Keratinocyte (primary cell): ENCODE measurements around the gene OTOGL. TPM values are rescaled to one million over a fixed set of nuclear protein-coding genes. Genes with fewer than 3 reads are reported as not detected.
A peak's percentile ranks its signal among the peaks of the same experiment; 100 is the strongest.

Source experiments
- DNase-seq: peaks from one replicate; pipeline ENCODE4 v3.0.0-alpha.2; 2011; ENCODE audit warnings: low read depth, missing footprints, low spot score
- FAIRE-seq: peaks from 2 replicates; lab custom pipeline; 2011; peaks lifted over from hg19 to GRCh38; lab: Jason Lieb, UNC
- H2AFZ ChIP-seq: 2 replicates; pipeline ENCODE4 v1.6.0; 2012; ENCODE audit warnings: low read length, control low read depth, inconsistent platforms; ENCODE audit not compliant: control insufficient read depth
- H3K27ac ChIP-seq: 2 replicates; pipeline ENCODE4 v1.5.1; 2011; ENCODE audit warnings: low read length; ENCODE audit not compliant: control insufficient read depth, insufficient read depth
- H3K27me3 ChIP-seq: 3 replicates; pipeline ENCODE4 v1.6.0; 2011; ENCODE audit warnings: low read length; ENCODE audit not compliant: control insufficient read depth, insufficient read depth; ENCODE audit errors: extremely low read depth
- H3K36me3 ChIP-seq, 2 experiments: 2 replicates in 1 of 2; 3 replicates in 1 of 2; pipeline ENCODE4 v1.5.1; 2011; ENCODE audit warnings: low read length in 2 of 2, mild to moderate bottlenecking in 1 of 2; ENCODE audit not compliant: control insufficient read depth in 2 of 2, insufficient read depth in 2 of 2; ENCODE audit errors: extremely low read depth in 1 of 2
- H3K4me1 ChIP-seq: 3 replicates; pipeline ENCODE4 v1.5.1; 2011; ENCODE audit warnings: low read length; ENCODE audit not compliant: control insufficient read depth, insufficient read depth; ENCODE audit errors: extremely low read depth
- H3K4me2 ChIP-seq: 3 replicates; pipeline ENCODE4 v1.6.0; 2011; ENCODE audit warnings: low read depth, low read length; ENCODE audit not compliant: control insufficient read depth, insufficient read depth; ENCODE audit errors: extremely low read depth
- H3K4me3 ChIP-seq, 3 experiments: fragments of 200-600 bp in 1 of 3; sonication (generic) in 1 of 3; 2 replicates in 2 of 3; 3 replicates in 1 of 3; pipeline ENCODE4 v1.5.1; 2011 to 2016; ENCODE audit warnings: low read length in 3 of 3, mild to moderate bottlenecking in 3 of 3, control low read depth in 2 of 3, inconsistent platforms in 1 of 3, low read depth in 1 of 3, mixed read lengths in 1 of 3, mixed run types in 1 of 3, moderate library complexity in 1 of 3; ENCODE audit not compliant: control insufficient read depth in 2 of 3, insufficient read depth in 2 of 3; ENCODE audit errors: extremely low read depth in 1 of 3
- H3K79me2 ChIP-seq: 2 replicates; pipeline ENCODE4 v1.6.0; 2012; ENCODE audit warnings: low read length; ENCODE audit not compliant: control insufficient read depth, insufficient read depth
- H3K9ac ChIP-seq: 3 replicates; pipeline ENCODE4 v1.6.0; 2011; ENCODE audit warnings: low read length; ENCODE audit not compliant: control insufficient read depth, insufficient read depth; ENCODE audit errors: extremely low read depth
- H3K9me1 ChIP-seq: 3 replicates; pipeline ENCODE4 v1.6.0; 2011; ENCODE audit warnings: low read length; ENCODE audit not compliant: control insufficient read depth, insufficient read depth; ENCODE audit errors: extremely low read depth
- H3K9me3 ChIP-seq: 2 replicates; pipeline ENCODE4 v1.5.1; 2012; ENCODE audit warnings: low read depth, low read length; ENCODE audit not compliant: control insufficient read depth
- H4K20me1 ChIP-seq: 3 replicates; pipeline ENCODE4 v1.6.0; 2011; ENCODE audit warnings: low read length; ENCODE audit not compliant: control insufficient read depth, insufficient read depth; ENCODE audit errors: extremely low read depth
- EZH2 ChIP-seq: IDR thresholded peaks from one replicate; pipeline ENCODE4 v1.6.1; 2012; ENCODE audit warnings: inconsistent platforms, mild to moderate bottlenecking, low read length, moderate library complexity
- dilution Hi-C: fragments of 300-500 bp; cut with MboI; formaldehyde crosslinking; loops from one replicate; pipeline ENCODE4 v1.7.0; 2020; ENCODE audit warnings: low sequenced_read_pairs; ENCODE audit not compliant: extremely low pct_ligation_motif_present
- polyA plus RNA-seq, 5 experiments: library from polyadenylated mRNA; depleted of rRNA in 3 of 5; stranded (reverse) in 3 of 5; stranded (forward) in 1 of 5; unstranded in 1 of 5; fragments of >200 nt; gene quantifications; 1 replicate in 1 of 5; 2 replicates in 3 of 5; 3 replicates in 1 of 5; pipeline versions ENCODE4 v1.2.1 to v1.2.3, GENCODE V29; 2011 to 2012; ENCODE audit warnings: missing spikeins in 2 of 5, low read depth in 1 of 5, low replicate concordance in 1 of 5
- TF ChIP-seq, protein P1 (sequence below), 3 experiments: IDR thresholded peaks in 1 of 3; conservative IDR thresholded peaks in 1 of 3; optimal IDR thresholded peaks in 1 of 3; 2 replicates in 2 of 3; 3 replicates in 1 of 3; pipeline versions ENCODE3 to v1.5.1; 2011; ENCODE audit warnings: low read length in 3 of 3, mild to moderate bottlenecking in 3 of 3, moderate library complexity in 2 of 3, control low read depth in 1 of 3, inconsistent platforms in 1 of 3; ENCODE audit not compliant: insufficient read depth in 2 of 3; ENCODE audit errors: extremely low read depth in 1 of 3

OTOGL gene
- polyA plus RNA-seq, 1 donor (not counting 4 experiments of a cell fraction or from before 2014, with no cell fraction given), result 0.08 TPM

DNA sequence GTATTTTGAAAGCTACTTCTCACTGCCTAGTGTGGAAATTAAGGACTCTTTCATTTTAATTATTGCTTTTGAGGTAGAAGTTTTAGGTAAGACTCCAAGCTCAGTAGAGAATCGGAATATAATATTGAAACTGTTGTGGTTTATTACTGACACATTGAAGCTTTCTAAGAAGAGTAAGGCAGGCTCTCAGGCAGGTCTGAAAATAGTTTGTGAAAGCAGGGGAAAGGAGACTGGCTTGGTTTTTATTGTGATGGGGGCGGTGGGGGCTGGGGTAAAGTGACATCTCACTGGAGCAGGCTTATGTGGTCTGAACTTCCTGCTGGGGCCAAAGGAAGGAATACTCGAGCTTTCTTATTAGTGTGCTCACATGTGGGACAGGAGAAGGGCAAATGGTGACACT, 79.5 kb downstream of the OTOGL start:
- no peak for TF ChIP-seq EZH2
- TF ChIP-seq, protein P1, sequence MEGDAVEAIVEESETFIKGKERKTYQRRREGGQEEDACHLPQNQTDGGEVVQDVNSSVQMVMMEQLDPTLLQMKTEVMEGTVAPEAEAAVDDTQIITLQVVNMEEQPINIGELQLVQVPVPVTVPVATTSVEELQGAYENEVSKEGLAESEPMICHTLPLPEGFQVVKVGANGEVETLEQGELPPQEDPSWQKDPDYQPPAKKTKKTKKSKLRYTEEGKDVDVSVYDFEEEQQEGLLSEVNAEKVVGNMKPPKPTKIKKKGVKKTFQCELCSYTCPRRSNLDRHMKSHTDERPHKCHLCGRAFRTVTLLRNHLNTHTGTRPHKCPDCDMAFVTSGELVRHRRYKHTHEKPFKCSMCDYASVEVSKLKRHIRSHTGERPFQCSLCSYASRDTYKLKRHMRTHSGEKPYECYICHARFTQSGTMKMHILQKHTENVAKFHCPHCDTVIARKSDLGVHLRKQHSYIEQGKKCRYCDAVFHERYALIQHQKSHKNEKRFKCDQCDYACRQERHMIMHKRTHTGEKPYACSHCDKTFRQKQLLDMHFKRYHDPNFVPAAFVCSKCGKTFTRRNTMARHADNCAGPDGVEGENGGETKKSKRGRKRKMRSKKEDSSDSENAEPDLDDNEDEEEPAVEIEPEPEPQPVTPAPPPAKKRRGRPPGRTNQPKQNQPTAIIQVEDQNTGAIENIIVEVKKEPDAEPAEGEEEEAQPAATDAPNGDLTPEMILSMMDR (optimal IDR thresholded peaks at IDR 0.05 in 1 of 3, IDR thresholded peaks at IDR 0.05 in 1 of 3, conservative IDR thresholded peaks at IDR 0.05 in 1 of 3; ENCODE audit: extremely low read depth in 1 of 3, insufficient read depth in 2 of 3, low read length in 3 of 3), result no peak
- dilution Hi-C loops, result no loop called here
- no peak overlapping the region for H2AFZ ChIP-seq

DNA sequence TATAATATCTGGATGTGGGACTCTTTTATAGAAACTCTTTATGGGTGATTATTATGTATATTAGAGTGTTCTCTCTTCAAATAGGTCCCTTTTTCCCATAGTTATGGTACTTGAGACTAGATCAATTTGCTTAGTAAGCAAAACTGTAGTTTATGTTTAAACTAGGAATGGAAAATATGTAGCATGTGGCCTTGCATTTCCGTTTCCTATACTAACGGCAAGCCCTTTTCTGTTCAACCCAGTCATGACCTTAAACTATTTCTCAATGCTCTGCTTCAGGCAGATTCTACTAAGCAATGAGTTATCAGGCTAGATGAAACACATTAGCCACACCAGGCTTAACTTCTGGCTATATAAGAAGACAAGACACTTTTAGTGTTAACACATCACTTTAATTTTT, 84.6 kb downstream of the OTOGL start:
- Histone ChIP-seq H3K36me3 (no peaks in the 10 kb centered on the region), H4K20me1 (no peaks in the 10 kb centered on the region), H3K4me2 (no peak overlapping the region), H3K4me1 (peaks cover 13% of the 10 kb centered on the region), H3K9ac (no peak overlapping the region), H2AFZ (no peak overlapping the region), H3K27me3 (no peaks in the 10 kb centered on the region), H3K9me3 (no peaks in the 10 kb centered on the region), H3K79me2 (no peaks in the 10 kb centered on the region), H3K9me1 (no peaks in the 10 kb centered on the region), H3K27ac (no peak overlapping the region), H3K4me3 (no peak overlapping the region)
- dilution Hi-C loops, result no loop called here
- FAIRE-seq (no peak), DNase-seq (peak; percentile 15)
- TF ChIP-seq, protein P1 (optimal IDR thresholded peaks at IDR 0.05 in 1 of 3, IDR thresholded peaks at IDR 0.05 in 1 of 3, conservative IDR thresholded peaks at IDR 0.05 in 1 of 3; ENCODE audit: extremely low read depth in 1 of 3, insufficient read depth in 2 of 3, low read length in 3 of 3), result no peak
- TF ChIP-seq EZH2, result no peak

More for the DNA sequence above, 79.5 kb downstream of the OTOGL start:
- H3K4me3 ChIP-seq, result no peak overlapping the region
- no peaks in the 10 kb centered on the region for H3K27me3 ChIP-seq
- no peaks in the 10 kb centered on the region for H3K79me2 ChIP-seq
- H3K4me1 ChIP-seq, result no peaks in the 10 kb centered on the region
- H3K9me1 ChIP-seq, result no peaks in the 10 kb centered on the region
- FAIRE-seq, result no peak
- no peaks in the 10 kb centered on the region for H3K9me3 ChIP-seq
- no peak overlapping the region for H3K4me2 ChIP-seq
- no peak overlapping the region for H3K9ac ChIP-seq
- H4K20me1 ChIP-seq, result no peaks in the 10 kb centered on the region
- no peak overlapping the region for H3K27ac ChIP-seq
- H3K36me3 ChIP-seq, result no peaks in the 10 kb centered on the region
- no peak for DNase-seq
